CD4-positive, alpha-beta T cell treated with Interferon gamma for 1 hour (primary cell): ENCODE data around the gene LHFPL3.
"Not testable (repeated sequence)": the region's sequence is repeated elsewhere in the genome, so short reads cannot be mapped to it uniquely, and the experiment has no call there.

Experiments
- DNase-seq: peaks from one replicate; pipeline ENCODE4 v3.0.0-alpha.2; 2020

Gene LHFPL3

GRCh38 chr7:104497379-104497967 lies 169.1 kb downstream of the LHFPL3 start:
- no peak for DNase-seq

GRCh38 chr7:104499975-104500374 lies 171.6 kb downstream of the LHFPL3 start:
- DNase-seq, result no peak

GRCh38 chr7:104509874-104510273 lies 181.5 kb downstream of the LHFPL3 start:
- DNase-seq, result no peak

GRCh38 chr7:104524853-104525252 lies 196.4 kb downstream of the LHFPL3 start:
- DNase-seq, result no peak

GRCh38 chr7:104528142-104528541 lies 199.7 kb downstream of the LHFPL3 start:
- no peak for DNase-seq

- DNase-seq, result no peak
Measured at GRCh38 chr7:104529567-104529966, 201.2 kb downstream of the LHFPL3 start.

- no peak for DNase-seq
Measured at GRCh38 chr7:104530251-104530650, 201.8 kb downstream of the LHFPL3 start.

GRCh38 chr7:104534149-104534548 lies 205.7 kb downstream of the LHFPL3 start:
- DNase-seq, result no peak

- DNase-seq, result no peak
Measured at GRCh38 chr7:104535841-104536240, 207.4 kb downstream of the LHFPL3 start.

- DNase-seq, result no peak
Measured at GRCh38 chr7:104536956-104537355, 208.6 kb downstream of the LHFPL3 start.

- DNase-seq, result no peak
Measured at GRCh38 chr7:104538152-104538551, 209.7 kb downstream of the LHFPL3 start.

- no peak for DNase-seq
Measured at GRCh38 chr7:104541897-104542296, 213.5 kb downstream of the LHFPL3 start.

- no peak for DNase-seq
Measured at GRCh38 chr7:104548861-104549260, 220.5 kb downstream of the LHFPL3 start.

GRCh38 chr7:104550362-104550761 lies 222.0 kb downstream of the LHFPL3 start:
- no peak for DNase-seq

- DNase-seq, result no peak
Measured at GRCh38 chr7:104551226-104551625, 222.8 kb downstream of the LHFPL3 start.

- DNase-seq, result no peak
Measured at GRCh38 chr7:104552102-104552501, 223.7 kb downstream of the LHFPL3 start.

- no peak for DNase-seq
Measured at GRCh38 chr7:104553074-104553473, 224.7 kb downstream of the LHFPL3 start.

- DNase-seq, result not testable (repeated sequence)
Measured at GRCh38 chr7:104563350-104563901, 235.0 kb downstream of the LHFPL3 start.

- no peak for DNase-seq
Measured at GRCh38 chr7:104569751-104570150, 241.3 kb downstream of the LHFPL3 start.

- DNase-seq, result no peak
Measured at GRCh38 chr7:104572554-104572953, 244.2 kb downstream of the LHFPL3 start.

GRCh38 chr7:104584620-104585019 lies 256.2 kb downstream of the LHFPL3 start:
- DNase-seq, result no peak

- not testable (repeated sequence) for DNase-seq
Measured at GRCh38 chr7:104595591-104595990, 267.2 kb downstream of the LHFPL3 start.

GRCh38 chr7:104603957-104604356 lies 275.6 kb downstream of the LHFPL3 start:
- DNase-seq, result no peak

GRCh38 chr7:104604706-104605105 lies 276.3 kb downstream of the LHFPL3 start:
- DNase-seq, result no peak

GRCh38 chr7:104621321-104621720 lies 292.9 kb downstream of the LHFPL3 start:
- DNase-seq, result no peak
